Right lobe of liver (tissue), 6 donors: ENCODE results near the gene PLXNA1. TPM values are rescaled to one million over a fixed set of nuclear protein-coding genes. Genes with fewer than 3 reads are reported as not detected.

Experiments
- ATAC-seq, 4 donors: fragments of 200-7000 bp; cut with Tn5 transposase; one replicate each; pipeline ENCODE4 v1.9.1; 2020; ENCODE audit warnings: mild to moderate bottlenecking in 4 of 4, moderate library complexity in 4 of 4
- DNase-seq, 3 donors: peaks; one replicate each; pipeline ENCODE4 v3.0.0-alpha.2; 2020
- H3K27ac ChIP-seq, 3 donors: fragments of 200-600 bp; one replicate each; pipeline ENCODE4 v1.8.0; 2022
- H3K27me3 ChIP-seq, 2 donors: fragments of 200-600 bp; one replicate each; pipeline ENCODE4 v1.8.0; 2022
- H3K36me3 ChIP-seq, 4 donors: fragments of 200-600 bp; sonication (generic) in 1 of 4; one replicate each; pipeline versions ENCODE4 v1.5.1 to v1.8.0; 2017 to 2022; ENCODE audit warnings: control low read depth in 1 of 4
- H3K4me1 ChIP-seq, 4 donors: fragments of 200-600 bp; sonication (generic) in 1 of 4; one replicate each; pipeline versions ENCODE4 v1.5.1 to v1.8.0; 2017 to 2022; ENCODE audit warnings: control low read depth in 1 of 4
- H3K4me3 ChIP-seq, 3 donors: fragments of 200-600 bp; one replicate each; pipeline ENCODE4 v1.8.0; 2022
- H3K9me3 ChIP-seq, 4 donors: fragments of 200-600 bp; sonication (generic) in 1 of 4; one replicate each; pipeline versions ENCODE4 v1.5.1 to v1.8.0; 2017 to 2022; ENCODE audit warnings: control low read depth in 1 of 4
- POLR2A ChIP-seq: fragments of 450-650 bp; IDR thresholded peaks from one replicate; pipeline ENCODE4 v1.6.1; 2017; ENCODE audit warnings: antibody characterized with exemption, mild to moderate bottlenecking
- WGBS: methylation state at CpG from one replicate; pipeline ENCODE4 v1.1.6; 2018; ENCODE audit warnings: low coverage, low lambda C conversion rate; ENCODE audit not compliant: insufficient coverage; ENCODE audit errors: missing lambda C conversion rate; 5-methylcytosine and 5-hydroxymethylcytosine counted together
- intact Hi-C, 2 donors: fragments of 100-400 bp; cut with DNase I; formaldehyde crosslinking; loops; one replicate each; pipeline versions ENCODE4 v1.11.2 to v1.14.1; 2022
- total RNA-seq, 6 experiments: library from RNA; depleted of rRNA in 2 of 6; stranded (reverse); fragments of >200 nt in 2 of 6; fragmentation: NEBNext Ultra II Directional in 3 of 6; extraction: Animal tissue kit (Norgen Biotek cat#: 25700) in 3 of 6; gene quantifications; one replicate each; pipeline versions ENCODE4 v1.1.0 to v1.2.4, GENCODE V29; 2016 to 2023
- TF ChIP-seq, protein P1 (sequence below), 4 donors: fragments of 200-600 bp in 3 of 4; fragments of 450-650 bp in 1 of 4; IDR thresholded peaks; one replicate each; pipeline versions ENCODE4 v1.5.1 to v1.8.0; 2016 to 2022; ENCODE audit warnings: antibody characterized with exemption in 4 of 4, mild to moderate bottlenecking in 2 of 4
- donor health status: DM: no; HTN: yes; CAD: no.
- donor health status: DM: no; HTN: no; CAD: no.
- donor health status: DM: no; HTN: no; CAD: no.
- donor health status: DM: no; HTN: yes; CAD: no.
- donor health status: DM: no; HTN: yes; CAD: no.

PLXNA1 gene
- total RNA-seq, 6 experiments from 2014 or later: 2.0 to 8.7 (median 5.6) TPM

DNA sequence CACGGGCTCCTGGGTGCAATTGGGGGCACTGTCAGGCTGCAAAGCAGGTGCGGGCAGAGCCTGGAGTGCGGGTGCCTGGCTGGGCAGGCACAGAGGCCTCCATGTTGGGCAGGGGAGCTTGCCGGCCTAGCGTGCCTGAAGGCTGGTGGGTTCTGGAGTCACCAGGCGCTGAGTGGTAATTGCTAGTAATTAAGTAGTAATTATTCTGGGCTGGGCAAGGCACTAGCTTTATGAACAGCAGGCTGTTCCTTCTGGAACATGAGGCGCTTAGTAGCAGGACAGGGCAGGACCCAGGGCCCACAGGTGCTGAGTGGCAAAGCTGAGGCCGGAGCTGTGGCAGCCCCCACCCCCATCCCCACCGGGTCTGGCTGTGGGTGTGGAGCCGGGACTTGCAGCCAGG, 25.3 kb downstream of the PLXNA1 start:
- no peak for TF ChIP-seq POLR2A
- TF ChIP-seq, protein P1, sequence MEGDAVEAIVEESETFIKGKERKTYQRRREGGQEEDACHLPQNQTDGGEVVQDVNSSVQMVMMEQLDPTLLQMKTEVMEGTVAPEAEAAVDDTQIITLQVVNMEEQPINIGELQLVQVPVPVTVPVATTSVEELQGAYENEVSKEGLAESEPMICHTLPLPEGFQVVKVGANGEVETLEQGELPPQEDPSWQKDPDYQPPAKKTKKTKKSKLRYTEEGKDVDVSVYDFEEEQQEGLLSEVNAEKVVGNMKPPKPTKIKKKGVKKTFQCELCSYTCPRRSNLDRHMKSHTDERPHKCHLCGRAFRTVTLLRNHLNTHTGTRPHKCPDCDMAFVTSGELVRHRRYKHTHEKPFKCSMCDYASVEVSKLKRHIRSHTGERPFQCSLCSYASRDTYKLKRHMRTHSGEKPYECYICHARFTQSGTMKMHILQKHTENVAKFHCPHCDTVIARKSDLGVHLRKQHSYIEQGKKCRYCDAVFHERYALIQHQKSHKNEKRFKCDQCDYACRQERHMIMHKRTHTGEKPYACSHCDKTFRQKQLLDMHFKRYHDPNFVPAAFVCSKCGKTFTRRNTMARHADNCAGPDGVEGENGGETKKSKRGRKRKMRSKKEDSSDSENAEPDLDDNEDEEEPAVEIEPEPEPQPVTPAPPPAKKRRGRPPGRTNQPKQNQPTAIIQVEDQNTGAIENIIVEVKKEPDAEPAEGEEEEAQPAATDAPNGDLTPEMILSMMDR (IDR thresholded peaks at IDR 0.05): no peak
- intact Hi-C loops: no loop called here
- DNase-seq: no peak
- no peak overlapping the region for H3K4me3 ChIP-seq
- no peak overlapping the region for H3K27ac ChIP-seq
- no peak for ATAC-seq
- WGBS: no CpG with 5 or more reads among the region's 10 CpGs
- no peaks in the 10 kb centered on the region for H3K4me1 ChIP-seq
- H3K36me3 ChIP-seq: peaks cover 0 to 5% (median 0%) of the 10 kb centered on the region in 4 donors
- no peaks in the 10 kb centered on the region for H3K27me3 ChIP-seq
- H3K9me3 ChIP-seq: no peaks in the 10 kb centered on the region

DNA sequence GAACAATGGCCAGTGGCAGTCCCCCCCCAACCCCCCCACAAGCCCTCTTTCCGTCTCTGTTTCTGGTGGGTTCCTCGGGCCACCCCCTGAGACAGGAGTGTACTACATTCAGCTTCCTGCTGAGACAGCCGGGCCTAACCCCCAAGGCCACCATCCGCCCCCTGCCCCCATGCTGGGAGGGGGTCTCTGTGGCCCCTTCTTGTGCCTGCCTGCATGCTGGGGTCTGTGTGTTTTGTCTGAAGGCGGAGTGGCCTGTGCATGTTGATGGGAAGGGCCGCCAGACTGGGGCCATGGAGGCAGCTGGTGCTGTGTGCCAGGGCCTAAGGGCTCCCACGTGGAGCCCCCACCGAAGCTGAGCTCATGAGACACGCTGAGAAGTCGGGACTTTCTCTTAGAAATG, 26.6 kb downstream of the PLXNA1 start:
- H3K9me3 ChIP-seq: no peaks in the 10 kb centered on the region
- H3K27me3 ChIP-seq: no peaks in the 10 kb centered on the region
- H3K27ac ChIP-seq: no peak overlapping the region
- ATAC-seq (no peak), DNase-seq (no peak)
- 97% methylated on average over 6 of the region's 10 CpGs for WGBS
- H3K36me3 ChIP-seq: peaks cover 0 to 5% (median 0%) of the 10 kb centered on the region in 4 donors
- intact Hi-C loops: no loop called here
- TF ChIP-seq POLR2A: no peak
- H3K4me3 ChIP-seq: no peak overlapping the region
- H3K4me1 ChIP-seq: no peaks in the 10 kb centered on the region

DNA sequence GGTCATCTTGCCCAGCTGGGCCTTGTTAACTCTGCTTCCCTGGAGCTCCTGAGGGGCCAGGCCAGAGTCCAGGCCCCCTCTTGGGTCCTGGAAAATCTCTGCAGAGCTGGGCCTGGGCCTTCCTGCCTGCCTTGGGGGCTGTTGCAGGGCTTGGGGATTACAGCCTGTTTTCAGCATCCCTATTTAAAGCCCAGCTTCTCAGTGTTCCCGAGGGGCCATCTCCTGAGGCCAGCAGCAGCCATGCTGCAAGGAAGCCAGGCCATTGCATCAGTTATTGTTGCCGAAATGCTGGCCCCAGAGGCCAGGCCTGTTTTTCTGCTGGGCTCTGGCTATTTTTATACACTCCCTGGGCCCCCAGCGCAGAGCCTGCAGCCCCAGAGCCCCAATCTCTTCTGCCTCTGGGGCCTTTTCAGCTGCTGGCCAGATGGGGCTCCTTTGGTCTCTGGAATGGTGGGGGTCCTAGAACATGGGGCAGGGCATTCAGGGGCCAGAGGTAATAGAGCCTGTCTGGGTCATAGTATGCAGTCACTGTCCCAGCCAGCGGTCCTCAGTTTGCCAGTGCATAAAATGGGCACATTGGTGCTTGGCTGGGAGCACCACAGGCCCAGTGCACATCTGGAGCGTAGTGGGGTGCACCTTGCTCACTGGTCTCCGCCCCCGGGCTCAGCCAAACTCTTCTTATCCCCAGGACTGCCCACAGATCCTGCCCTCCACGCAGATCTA, 28.5 kb downstream of the PLXNA1 start:
- H3K36me3 ChIP-seq: peaks cover 0 to 5% (median 0%) of the 10 kb centered on the region in 4 donors
- H3K4me1 ChIP-seq: no peaks in the 10 kb centered on the region
- H3K4me3 ChIP-seq: no peak overlapping the region
- H3K27ac ChIP-seq: no peak overlapping the region
- H3K9me3 ChIP-seq: no peaks in the 10 kb centered on the region
- no peak for ATAC-seq
- WGBS: 80% methylated on average over 1 of the region's 8 CpGs
- intact Hi-C loops: no loop called here
- H3K27me3 ChIP-seq: no peaks in the 10 kb centered on the region
- TF ChIP-seq, protein P1 (IDR thresholded peaks at IDR 0.05): no peak
- no peak for TF ChIP-seq POLR2A
- DNase-seq: no peak

DNA sequence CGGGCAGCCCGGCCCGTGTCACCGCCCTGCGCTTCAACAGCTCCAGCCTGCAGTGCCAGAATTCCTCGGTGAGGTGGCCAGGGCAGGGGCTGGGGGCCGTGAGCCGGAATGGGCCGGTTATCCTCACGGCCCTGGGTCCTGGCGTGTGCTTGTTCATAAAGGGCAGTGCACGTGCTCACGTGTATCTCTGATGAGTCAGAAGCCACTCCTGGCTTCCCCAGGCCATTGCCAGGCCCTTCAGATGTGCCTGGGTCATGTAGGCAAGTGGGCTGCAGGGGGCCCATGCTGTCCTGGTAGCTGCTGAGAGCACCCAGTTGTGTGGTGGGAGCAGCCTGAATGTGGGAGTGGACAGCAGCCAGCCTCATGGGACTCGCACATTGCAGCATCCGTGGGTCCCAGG, 29.2 kb downstream of the PLXNA1 start:
- H3K36me3 ChIP-seq: peaks cover 0 to 5% (median 0%) of the 10 kb centered on the region in 4 donors
- no peak overlapping the region for H3K27ac ChIP-seq
- H3K27me3 ChIP-seq: no peaks in the 10 kb centered on the region
- DNase-seq (no peak), ATAC-seq (no peak)
- no peak overlapping the region for H3K4me3 ChIP-seq
- WGBS: 100% methylated on average over 1 of the region's 15 CpGs
- intact Hi-C loops: no loop called here
- TF ChIP-seq, protein P1 (IDR thresholded peaks at IDR 0.05): no peak
- no peak for TF ChIP-seq POLR2A
- H3K4me1 ChIP-seq: no peaks in the 10 kb centered on the region
- no peaks in the 10 kb centered on the region for H3K9me3 ChIP-seq

DNA sequence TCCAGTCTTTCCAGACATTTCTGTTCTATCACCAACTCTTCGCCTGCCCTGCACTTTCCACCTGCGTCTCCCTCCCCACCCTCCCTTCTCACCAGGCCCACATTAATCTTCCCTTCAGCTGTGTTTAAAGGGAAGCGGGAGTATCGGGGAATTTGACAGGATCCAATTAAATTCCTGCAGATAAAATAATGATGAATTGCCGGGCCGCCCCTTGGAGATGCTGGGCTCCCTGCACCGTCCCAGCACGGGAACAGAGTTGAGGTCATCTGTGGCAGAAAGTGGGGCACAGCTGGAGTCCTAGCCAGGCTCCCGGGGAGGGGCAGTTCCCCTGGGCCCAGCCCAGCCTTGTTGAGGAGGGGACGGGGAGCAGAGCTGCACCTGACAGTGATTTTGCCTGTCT, 30.3 kb downstream of the PLXNA1 start:
- H3K36me3 ChIP-seq: peaks cover 0 to 5% (median 0%) of the 10 kb centered on the region in 4 donors
- H3K4me1 ChIP-seq: no peaks in the 10 kb centered on the region
- DNase-seq (no peak), ATAC-seq (no peak)
- H3K9me3 ChIP-seq: no peaks in the 10 kb centered on the region
- intact Hi-C loops: no loop called here
- no peak overlapping the region for H3K4me3 ChIP-seq
- no peak overlapping the region for H3K27ac ChIP-seq
- H3K27me3 ChIP-seq: no peaks in the 10 kb centered on the region
- WGBS: 92% methylated on average over 6 of the region's 10 CpGs
- TF ChIP-seq POLR2A: no peak
- TF ChIP-seq, protein P1 (IDR thresholded peaks at IDR 0.05): no peak
